Activated T-helper 9 cell treated with anti-CD3 and anti-CD28 coated beads, Interleukin-2, amount 50 U/mL, for 16 hours (primary cell): ENCODE measurements around the gene FBXL3.
"Not testable (repeated sequence)": the region's sequence is repeated elsewhere in the genome, so short reads cannot be mapped to it uniquely, and the experiment has no call there.

Source experiments
- DNase-seq: peaks from one replicate; pipeline ENCODE4 v3.0.0-alpha.2; 2020; ENCODE audit warnings: low read depth

FBXL3 gene

GRCh38 chr13:77026255-77026860, 601 bp downstream of the FBXL3 start:
- peak; percentile 65 for DNase-seq

DNA sequence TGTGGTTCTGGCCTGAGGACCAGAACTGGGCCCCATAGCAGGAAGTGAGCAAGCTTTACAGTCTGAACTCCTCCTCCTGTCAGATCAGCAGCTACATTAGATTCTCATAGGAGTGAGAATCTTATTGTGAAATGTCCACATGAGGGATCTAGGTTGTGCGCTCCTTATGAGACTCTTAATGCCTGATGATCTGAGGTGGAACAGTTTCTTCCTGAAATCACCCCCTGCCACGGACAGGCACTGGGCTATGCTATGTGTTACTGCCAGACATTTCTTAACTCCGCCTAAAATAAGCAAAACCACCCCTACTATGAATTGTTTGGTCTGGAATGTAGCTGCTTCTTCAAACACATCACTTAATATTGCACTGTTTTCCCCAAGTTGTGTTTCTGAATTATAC, 4.6 kb downstream of the FBXL3 start:
- no peak for DNase-seq

DNA sequence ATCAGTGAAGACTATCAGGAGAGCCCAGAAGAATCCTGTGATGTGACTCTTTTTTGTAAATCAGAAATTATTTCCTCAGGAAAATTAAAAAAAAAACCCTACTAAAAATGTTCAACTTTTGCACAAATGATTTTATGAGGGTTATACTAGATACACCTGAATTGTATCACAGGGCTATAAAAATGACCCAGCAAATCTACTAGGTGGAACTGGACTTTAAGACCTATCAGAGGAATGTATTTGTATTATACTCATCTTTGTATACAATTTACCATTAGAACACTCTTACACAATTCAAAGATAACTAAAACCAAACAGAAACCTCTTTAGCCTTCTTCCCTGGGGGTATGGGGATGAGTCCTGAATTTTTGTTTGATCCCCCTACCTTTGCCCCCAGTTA, 7.2 kb downstream of the FBXL3 start:
- DNase-seq: no peak

DNA sequence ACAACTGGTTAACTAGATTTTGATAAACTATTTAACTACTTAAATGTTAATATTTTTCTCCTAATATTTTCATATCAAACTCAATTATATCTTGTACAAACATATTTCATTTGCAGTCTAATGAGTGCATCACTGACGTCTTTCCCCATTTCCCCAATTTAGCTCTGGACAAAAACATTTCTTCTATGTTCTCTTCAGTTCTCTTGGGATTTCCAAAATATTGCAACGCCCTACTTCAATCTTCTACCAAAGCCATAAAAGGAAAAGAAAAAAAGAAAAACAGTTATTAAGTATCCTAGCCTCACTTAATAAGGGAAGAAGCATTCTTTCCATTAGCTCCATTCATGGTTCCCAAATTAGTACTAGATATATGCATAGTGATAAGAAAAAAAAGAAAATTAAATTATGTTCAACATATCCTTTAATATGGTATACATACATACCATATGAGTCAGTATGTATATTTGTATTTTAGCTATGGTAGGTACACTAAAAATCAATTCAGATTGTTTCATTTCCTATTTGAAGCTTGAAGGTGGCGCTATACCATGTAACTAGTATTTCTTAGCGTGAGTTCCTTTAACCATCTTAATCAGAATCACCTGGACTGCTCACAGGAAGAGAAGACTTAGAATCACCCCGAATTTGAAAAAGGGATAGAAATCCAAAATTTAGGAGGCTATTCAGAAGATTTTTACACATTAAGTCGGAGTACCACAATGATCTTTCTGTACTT, 9.9 kb downstream of the FBXL3 start:
- no peak for DNase-seq

GRCh38 chr13:77016251-77016812, 10.6 kb downstream of the FBXL3 start:
- no peak for DNase-seq

GRCh38 chr13:77014906-77015685, 11.9 kb downstream of the FBXL3 start:
- DNase-seq: no peak

- no peak for DNase-seq
These were observed 13.0 kb downstream of the FBXL3 start for GRCh38 chr13:77013853-77014542.

DNA sequence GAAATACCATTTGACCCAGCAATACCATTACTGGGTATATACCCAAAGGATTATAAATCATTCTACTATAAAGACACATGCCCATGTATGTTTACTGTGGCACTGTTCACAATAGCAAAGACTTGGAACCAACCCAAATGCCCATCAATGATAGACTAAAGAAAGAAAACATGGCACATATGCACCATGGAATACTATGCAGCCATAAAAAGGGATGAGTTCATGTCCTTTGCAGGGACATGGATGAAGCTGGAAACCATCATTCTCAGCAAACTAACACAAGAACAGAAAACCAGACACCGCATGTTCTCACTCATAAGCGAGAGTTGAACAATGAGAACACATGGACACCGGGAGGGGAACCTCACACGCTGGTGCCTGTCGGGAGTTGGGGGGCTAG, 17.2 kb downstream of the FBXL3 start:
- DNase-seq: not testable (repeated sequence)

- DNase-seq: no peak
These were observed 17.9 kb downstream of the FBXL3 start for GRCh38 chr13:77009011-77009410.

DNA sequence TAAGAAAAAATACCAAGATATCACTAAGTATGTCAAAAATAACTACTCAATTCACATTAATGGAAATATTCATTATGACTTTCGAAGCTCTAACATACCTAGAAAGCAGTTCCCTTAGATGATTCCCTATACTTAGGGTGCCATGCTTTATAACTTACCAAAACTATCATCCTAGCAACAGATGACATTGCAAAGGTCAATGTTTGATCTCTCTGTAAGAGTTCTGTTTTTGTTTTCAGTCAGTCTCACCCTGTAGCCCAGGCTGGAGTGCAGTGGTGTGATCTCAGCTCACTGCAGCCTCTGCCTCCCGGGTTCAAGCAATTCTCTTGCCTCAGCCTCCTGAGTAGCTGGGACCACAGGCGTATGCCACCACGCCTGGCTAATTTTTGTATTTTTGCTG, 18.6 kb downstream of the FBXL3 start:
- not testable (repeated sequence) for DNase-seq

DNA sequence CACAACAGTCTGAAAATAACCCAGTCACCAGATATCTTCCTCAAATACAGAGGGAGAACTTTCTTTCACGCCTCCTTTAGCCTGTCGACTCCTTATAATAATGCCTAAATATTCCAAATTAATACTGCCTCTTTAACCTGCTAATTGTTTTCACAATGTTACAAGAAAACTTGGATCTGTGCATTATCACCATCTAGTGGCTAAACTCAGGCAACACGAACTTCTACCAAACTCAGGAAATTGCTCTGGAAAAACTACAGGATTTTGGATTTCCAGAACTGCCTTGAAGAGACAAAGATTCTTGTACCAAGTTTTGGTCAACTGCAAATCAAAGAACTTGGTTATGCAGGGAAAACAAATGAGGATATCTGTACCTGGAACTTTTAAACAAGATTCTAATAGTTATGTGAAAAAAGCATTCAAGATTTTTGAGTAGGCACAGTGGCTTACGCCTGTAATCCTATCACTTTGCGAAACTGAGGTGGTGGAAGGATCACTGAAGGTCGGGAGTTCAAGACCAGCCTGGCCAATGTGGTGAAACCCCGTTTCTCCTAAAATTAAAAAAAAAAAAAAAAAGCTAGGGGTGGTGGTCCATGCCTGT, 24.3 kb downstream of the FBXL3 start:
- no peak for DNase-seq

- DNase-seq: no peak
These were observed 24.9 kb downstream of the FBXL3 start for GRCh38 chr13:77001963-77002587.

GRCh38 chr13:77001540-77001939, 25.4 kb downstream of the FBXL3 start:
- DNase-seq: no peak

DNA sequence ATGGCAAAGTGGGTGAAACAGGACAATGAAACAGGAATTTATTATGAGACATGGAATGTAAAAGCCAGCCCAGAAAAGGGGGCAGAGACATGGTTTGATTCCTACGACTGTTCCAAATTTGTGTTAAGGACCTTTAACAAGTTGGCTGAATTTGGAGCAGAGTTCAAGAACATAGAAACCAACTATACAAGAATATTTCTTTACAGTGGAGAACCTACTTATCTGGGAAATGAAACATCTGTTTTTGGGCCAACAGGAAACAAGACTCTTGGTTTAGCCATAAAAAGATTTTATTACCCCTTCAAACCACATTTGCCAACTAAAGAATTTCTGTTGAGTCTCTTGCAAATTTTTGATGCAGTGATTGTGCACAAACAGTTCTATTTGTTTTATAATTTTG, 26.5 kb downstream of the FBXL3 start:
- DNase-seq: no peak

- no peak for DNase-seq
These were observed 32.7 kb downstream of the FBXL3 start for GRCh38 chr13:76994281-76994680.

GRCh38 chr13:76993473-76993872, 33.5 kb downstream of the FBXL3 start:
- no peak for DNase-seq

GRCh38 chr13:76993021-76993420, 33.9 kb downstream of the FBXL3 start:
- DNase-seq: no peak

DNA sequence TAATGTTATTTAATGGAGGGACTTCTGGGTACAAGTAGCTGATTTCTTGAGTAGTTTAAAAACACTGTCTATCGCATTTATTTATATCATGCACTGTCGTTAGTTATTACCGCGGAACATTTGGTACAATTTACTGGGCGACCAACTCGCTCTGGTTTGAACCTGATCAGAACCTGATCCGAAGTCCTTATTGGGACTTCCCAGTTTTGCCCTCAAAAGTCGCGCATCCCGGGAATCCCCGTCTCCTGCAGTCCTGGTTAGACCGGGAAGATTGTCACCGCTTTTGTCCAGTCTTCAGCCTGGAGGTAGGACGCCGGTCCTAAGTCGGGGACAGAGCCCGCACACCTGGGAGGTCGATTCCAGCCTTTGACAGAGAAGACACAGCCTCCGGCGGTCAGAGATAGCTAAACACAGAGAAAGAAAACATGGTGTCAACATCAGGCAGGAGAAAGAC, 34.4 kb downstream of the FBXL3 start:
- DNase-seq: no peak

DNA sequence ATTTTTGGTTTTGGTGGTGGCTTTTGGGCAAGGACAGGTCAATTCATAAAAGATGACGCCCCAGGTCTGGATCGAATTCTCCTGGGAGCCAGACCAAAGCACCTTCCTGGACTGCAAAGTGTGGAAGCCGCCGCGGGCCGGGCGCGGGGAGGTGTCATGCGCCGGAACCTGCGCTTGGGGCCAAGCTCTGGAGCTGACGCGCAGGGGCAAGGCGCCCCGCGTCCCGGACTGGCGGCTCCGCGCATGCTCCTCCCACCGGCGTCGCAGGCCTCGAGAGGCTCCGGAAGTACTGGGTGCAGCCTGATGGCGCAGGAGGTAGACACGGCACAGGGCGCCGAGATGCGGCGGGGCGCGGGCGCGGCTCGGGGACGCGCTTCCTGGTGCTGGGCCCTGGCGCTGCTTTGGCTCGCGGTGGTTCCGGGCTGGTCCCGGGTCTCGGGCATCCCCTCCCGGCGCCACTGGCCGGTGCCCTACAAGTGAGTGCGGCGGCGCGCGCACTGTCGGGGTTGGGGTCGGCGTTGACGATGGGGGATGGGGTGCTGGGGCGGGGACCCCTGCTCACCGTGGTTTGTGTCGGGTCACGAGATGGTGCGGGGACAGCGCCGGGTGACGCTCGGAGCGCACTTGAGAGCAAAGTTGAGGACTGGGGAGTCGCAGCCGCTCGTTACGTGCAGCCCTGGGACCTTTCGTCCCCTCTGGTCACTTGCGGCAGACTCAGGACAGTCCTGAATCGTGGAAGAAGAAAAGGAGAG, 35.0 kb downstream of the FBXL3 start, which contains the start of gene CLN5:
TSS of gene CLN5 (plus strand) at position 286 of the 752 bp plus-strand sequence. CDS start at position 304, 18 bp downstream.
- DNase-seq: peak; percentile 92

GRCh38 chr13:76991432-76991795, 35.5 kb downstream of the FBXL3 start:
- peak; percentile 72 for DNase-seq
